ENCODE data around the gene SPATA31C1. TPM values are rescaled to one million over a fixed set of nuclear protein-coding genes. Genes with fewer than 3 reads are reported as not detected.

SPATA31C1 gene
- total RNA-seq, 2 experiments from 2014 or later: not detected

DNA sequence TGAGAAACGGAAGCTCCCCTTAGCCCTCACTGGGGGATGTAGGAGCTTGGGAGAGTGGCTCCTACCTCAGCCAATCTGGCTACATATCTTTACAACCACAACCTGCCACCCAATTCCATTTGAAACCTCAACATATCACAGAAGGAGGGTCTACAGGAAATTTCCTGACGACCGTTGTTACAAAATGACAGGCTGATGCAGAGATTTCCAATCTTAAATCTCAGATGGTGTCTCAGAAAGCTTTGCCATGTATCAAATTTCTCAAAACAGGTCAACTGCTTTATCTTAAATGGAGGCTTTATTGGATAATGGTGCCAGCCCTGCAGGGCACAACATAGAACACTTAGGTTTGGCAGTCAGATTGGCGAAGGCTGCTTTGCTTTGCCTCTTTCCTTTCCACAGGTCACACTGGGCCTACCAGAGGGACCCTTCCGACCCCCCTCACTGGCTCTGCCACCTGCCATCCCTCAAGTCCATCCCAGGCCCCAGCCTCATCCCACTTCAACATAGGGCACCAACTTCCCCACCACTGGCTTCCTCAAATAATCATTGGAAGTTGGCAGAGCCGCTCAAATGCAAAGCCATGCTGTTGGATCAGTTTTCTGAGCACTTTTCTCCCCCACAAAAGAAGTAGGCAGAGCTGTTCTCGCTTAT, 46.2 kb upstream of the SPATA31C1 start:
- Mint-ChIP-seq H3K27ac (no peak overlapping the region), H3K27me3 (peaks cover 1% of the 10 kb centered on the region), H3K4me3 (no peak overlapping the region), H3K9me3 (no peaks in the 10 kb centered on the region), H3K4me1 (ENCODE audit: low read depth) (no peaks in the 10 kb centered on the region), H3K36me3 (ENCODE audit: low read depth) (no peaks in the 10 kb centered on the region)
- H3K27me3 ChIP-seq (ENCODE audit: control insufficient read depth in 1 of 2, insufficient read depth in 2 of 2, low read length in 2 of 2): no peaks in the 10 kb centered on the region
- peaks cover 0 to 16% of the 10 kb centered on the region in 2 experiments for H3K9me3 ChIP-seq (ENCODE audit: control insufficient read depth in 1 of 2, insufficient read depth in 1 of 2, low read length in 2 of 2)
- CTCF ChIA-PET: no interaction called here
- no peaks in the 10 kb centered on the region for H3K4me1 ChIP-seq (ENCODE audit: insufficient read depth, low read length)
- no peak overlapping the region for H3K4me3 ChIP-seq (ENCODE audit: low read length)
- POLR2A ChIA-PET: no interaction called here
- H3K27ac ChIP-seq (ENCODE audit: low read depth in 1 of 2, low read length in 2 of 2): no peak overlapping the region
- H3K36me3 ChIP-seq (ENCODE audit: insufficient read depth, low read length): no peaks in the 10 kb centered on the region
- no peak for DNase-seq
- intact Hi-C loops (cut with DNase I, micrococcal nuclease): no loop called here
- TF ChIP-seq, protein P1, sequence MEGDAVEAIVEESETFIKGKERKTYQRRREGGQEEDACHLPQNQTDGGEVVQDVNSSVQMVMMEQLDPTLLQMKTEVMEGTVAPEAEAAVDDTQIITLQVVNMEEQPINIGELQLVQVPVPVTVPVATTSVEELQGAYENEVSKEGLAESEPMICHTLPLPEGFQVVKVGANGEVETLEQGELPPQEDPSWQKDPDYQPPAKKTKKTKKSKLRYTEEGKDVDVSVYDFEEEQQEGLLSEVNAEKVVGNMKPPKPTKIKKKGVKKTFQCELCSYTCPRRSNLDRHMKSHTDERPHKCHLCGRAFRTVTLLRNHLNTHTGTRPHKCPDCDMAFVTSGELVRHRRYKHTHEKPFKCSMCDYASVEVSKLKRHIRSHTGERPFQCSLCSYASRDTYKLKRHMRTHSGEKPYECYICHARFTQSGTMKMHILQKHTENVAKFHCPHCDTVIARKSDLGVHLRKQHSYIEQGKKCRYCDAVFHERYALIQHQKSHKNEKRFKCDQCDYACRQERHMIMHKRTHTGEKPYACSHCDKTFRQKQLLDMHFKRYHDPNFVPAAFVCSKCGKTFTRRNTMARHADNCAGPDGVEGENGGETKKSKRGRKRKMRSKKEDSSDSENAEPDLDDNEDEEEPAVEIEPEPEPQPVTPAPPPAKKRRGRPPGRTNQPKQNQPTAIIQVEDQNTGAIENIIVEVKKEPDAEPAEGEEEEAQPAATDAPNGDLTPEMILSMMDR (IDR thresholded peaks at IDR 0.05): no peak
- no peak for ATAC-seq (ENCODE audit: poor library complexity)

DNA sequence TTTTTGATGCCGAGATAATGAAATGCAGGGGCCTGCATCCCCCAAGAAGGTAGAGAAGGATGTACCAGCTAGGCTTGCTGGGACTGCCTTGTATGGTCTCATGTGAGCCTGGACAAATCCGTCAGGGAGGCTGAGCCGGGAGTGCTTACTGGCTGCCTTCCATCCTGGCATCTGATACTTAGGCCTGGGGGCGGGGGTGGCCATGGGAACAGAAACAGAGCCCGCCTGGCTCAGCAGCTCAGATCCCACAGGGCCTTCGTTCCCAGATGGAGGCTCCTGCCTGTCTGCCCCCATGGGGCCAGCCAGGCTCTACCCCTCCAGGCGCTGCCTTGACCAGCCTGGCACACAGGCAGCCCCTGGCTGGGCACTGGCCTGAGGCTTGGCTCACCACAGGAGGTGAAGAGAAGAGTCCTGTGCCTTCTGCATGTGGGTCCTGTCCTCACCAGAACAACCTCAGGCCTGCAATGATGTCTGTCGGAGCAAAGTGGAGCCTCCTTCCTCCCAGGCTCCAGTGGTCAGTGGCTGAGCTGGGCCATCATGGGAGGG, 45.6 kb upstream of the SPATA31C1 start:
- no peak for ATAC-seq (ENCODE audit: poor library complexity)
- Histone ChIP-seq H3K9me3 (ENCODE audit: control insufficient read depth in 1 of 2, insufficient read depth in 1 of 2, low read length in 2 of 2) (peaks cover 0 to 16% of the 10 kb centered on the region in 2 experiments), H3K27ac (ENCODE audit: low read depth in 1 of 2, low read length in 2 of 2) (no peak overlapping the region), H3K4me1 (ENCODE audit: insufficient read depth, low read length) (no peaks in the 10 kb centered on the region), H3K36me3 (ENCODE audit: insufficient read depth, low read length) (no peaks in the 10 kb centered on the region), H3K4me3 (ENCODE audit: low read length) (no peak overlapping the region), H3K27me3 (ENCODE audit: control insufficient read depth in 1 of 2, insufficient read depth in 2 of 2, low read length in 2 of 2) (no peaks in the 10 kb centered on the region)
- H3K4me1 Mint-ChIP-seq (ENCODE audit: low read depth): no peaks in the 10 kb centered on the region
- no peak overlapping the region for H3K27ac Mint-ChIP-seq
- no peaks in the 10 kb centered on the region for H3K36me3 Mint-ChIP-seq (ENCODE audit: low read depth)
- no peak for DNase-seq
- TF ChIP-seq, protein P1 (IDR thresholded peaks at IDR 0.05): no peak
- H3K27me3 Mint-ChIP-seq: peaks cover 4% of the 10 kb centered on the region
- no peaks in the 10 kb centered on the region for H3K9me3 Mint-ChIP-seq
- intact Hi-C loops (cut with DNase I, micrococcal nuclease): no loop called here
- no peak overlapping the region for H3K4me3 Mint-ChIP-seq
- ChIA-PET CTCF (interaction anchor here (1.0 kb wide), 1 partner anchor 11 kb away, joined by 3 read pairs; no protein-coding TSS in a partner anchor), POLR2A (no interaction called here)

DNA sequence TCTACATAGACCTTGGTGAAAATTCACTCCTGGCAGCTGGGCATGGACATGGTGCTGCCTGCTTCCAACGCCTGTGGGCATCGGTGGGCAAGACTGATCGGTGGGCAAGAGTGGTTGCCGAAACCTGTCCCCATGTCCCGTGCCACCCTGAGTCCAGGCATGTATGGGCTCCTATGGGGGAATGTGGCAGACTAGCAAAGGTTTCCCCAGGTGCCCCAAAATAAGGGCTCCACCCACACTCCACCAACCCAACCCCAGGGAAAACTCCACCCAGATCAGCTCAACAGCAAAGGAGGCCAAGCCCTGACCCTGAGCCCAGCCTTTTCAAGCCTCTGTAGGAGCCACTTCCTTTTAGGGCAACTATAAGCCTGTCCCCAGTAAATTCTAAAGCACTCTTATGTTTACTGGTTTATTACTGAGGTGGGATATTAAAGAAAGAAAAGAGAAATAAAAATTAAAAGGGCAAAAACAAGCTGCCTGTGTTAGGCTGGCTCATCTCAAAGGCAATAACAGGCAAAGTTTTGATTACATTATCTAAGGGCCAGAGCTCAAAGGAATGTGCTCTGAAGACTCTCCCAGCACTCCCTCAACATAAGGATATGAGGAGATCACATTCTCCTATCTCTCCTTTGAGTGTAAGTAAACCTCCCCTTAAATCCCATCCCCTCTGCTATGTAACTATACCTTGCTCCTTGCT, 44.0 kb upstream of the SPATA31C1 start:
- no peaks in the 10 kb centered on the region for H3K4me1 ChIP-seq (ENCODE audit: insufficient read depth, low read length)
- POLR2A ChIA-PET: no interaction called here
- no peaks in the 10 kb centered on the region for H3K9me3 Mint-ChIP-seq
- no peaks in the 10 kb centered on the region for H3K36me3 Mint-ChIP-seq (ENCODE audit: low read depth)
- H3K4me3 Mint-ChIP-seq: no peak overlapping the region
- H3K27ac Mint-ChIP-seq: no peak overlapping the region
- CTCF ChIA-PET: no interaction called here
- ATAC-seq (ENCODE audit: poor library complexity) (no peak), DNase-seq (no peak)
- H3K27me3 ChIP-seq (ENCODE audit: control insufficient read depth in 1 of 2, insufficient read depth in 2 of 2, low read length in 2 of 2): no peaks in the 10 kb centered on the region
- H3K27me3 Mint-ChIP-seq: peaks cover 10% of the 10 kb centered on the region
- intact Hi-C loops (cut with DNase I, micrococcal nuclease): no loop called here
- no peak overlapping the region for H3K27ac ChIP-seq (ENCODE audit: low read depth in 1 of 2, low read length in 2 of 2)
- H3K4me1 Mint-ChIP-seq (ENCODE audit: low read depth): no peaks in the 10 kb centered on the region
- TF ChIP-seq, protein P1 (IDR thresholded peaks at IDR 0.05): no peak
- H3K9me3 ChIP-seq (ENCODE audit: control insufficient read depth in 1 of 2, insufficient read depth in 1 of 2, low read length in 2 of 2): peaks cover 0 to 12% of the 10 kb centered on the region in 2 experiments
- no peaks in the 10 kb centered on the region for H3K36me3 ChIP-seq (ENCODE audit: insufficient read depth, low read length)
- H3K4me3 ChIP-seq (ENCODE audit: low read length): no peak overlapping the region

All from CD4-positive, alpha-beta T cell (primary cell).